NCI-H1105 (cell line): ENCODE data around the gene PYROXD2.

Source experiments
- DNase-seq: peaks from one replicate; lab custom pipeline; 2025; lab: John Stamatoyannopoulos, UW

PYROXD2 gene

DNA sequence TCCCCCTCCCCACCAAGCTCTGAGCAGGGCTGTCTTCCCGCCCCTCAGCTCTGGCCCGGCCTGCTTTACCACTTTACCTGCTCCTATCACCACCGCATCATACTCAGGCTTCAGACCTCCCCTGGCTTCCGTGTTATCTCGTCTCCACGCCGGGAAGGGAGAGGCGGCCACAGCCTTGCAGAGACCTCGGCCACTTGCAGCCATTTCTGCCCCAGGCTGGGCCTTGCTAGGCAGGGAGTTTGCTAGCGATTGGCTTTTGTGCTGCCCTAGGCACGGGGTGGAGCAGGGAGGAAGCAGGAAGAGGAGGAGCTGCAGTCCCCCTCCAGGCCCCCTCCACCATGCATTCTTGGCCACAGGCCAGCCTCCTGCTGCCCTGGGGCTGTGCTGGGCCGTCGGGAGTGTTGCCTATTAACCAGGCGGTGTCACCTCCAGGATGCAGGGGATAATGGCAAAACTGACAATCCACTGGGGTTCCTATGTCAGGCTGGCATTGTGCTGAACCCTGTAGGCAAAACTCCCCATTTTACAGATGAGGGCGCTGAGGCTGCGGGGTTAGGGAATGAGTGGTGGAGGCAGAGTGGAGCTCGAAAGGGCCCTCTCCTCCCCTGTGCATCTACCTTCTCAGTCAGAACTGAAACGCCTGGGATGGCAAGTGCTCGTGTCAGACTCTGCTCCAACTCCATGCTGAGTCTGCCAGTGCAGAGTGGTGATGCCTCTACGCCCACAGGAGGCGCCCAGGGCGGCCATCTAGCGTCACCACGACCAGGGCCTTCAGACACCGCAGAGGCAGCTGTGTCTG is at the start of gene PYROXD2:
PYROXD2 (minus strand) TSS at position 251 of the 799 bp plus-strand sequence; CDS start at position 204, 47 bp downstream.
- peak; percentile 80 for DNase-seq

DNA sequence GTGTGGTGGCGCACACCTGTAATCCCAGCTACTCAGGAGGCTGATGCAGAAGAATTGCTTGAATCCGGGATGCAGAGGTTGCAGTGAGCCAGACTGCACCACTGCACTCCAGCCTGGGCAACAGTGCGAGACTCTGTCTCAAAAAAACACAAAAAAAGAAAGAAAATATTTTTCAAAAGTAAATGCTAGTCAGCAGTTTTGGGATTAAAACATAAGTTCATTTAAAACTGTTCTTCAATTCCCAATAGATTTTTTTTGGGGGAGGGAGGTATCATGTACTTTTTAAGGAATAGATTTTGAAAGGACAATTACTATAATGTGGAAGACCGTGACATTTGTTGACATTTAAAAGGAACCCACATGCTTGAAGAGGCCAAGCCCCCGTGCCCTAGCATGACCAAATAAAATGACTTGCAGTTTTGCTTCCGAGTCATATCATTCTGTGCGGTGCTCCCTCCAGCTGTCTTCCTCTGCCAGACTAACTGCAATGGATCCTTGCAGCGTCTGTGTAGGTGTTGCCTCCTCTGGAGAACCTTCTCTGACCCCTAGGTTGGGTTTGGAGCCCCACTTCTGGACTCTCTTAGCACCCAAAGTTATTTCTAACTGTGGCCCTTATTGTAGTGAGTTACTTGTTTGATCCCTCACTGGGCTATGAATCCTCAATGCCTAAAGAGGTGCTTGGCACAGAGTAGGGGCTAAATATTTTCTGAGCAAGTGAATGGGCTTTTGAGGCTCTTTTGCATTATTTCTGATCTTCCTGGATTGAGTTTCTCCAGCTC is 49.2 kb upstream of the PYROXD2 start:
- no peak for DNase-seq

- DNase-seq, result no peak
Measured at GRCh38 chr10:98463016-98463415, 48.0 kb upstream of the PYROXD2 start.

GRCh38 chr10:98461500-98461842 is 46.5 kb upstream of the PYROXD2 start:
- DNase-seq, result no peak

DNA sequence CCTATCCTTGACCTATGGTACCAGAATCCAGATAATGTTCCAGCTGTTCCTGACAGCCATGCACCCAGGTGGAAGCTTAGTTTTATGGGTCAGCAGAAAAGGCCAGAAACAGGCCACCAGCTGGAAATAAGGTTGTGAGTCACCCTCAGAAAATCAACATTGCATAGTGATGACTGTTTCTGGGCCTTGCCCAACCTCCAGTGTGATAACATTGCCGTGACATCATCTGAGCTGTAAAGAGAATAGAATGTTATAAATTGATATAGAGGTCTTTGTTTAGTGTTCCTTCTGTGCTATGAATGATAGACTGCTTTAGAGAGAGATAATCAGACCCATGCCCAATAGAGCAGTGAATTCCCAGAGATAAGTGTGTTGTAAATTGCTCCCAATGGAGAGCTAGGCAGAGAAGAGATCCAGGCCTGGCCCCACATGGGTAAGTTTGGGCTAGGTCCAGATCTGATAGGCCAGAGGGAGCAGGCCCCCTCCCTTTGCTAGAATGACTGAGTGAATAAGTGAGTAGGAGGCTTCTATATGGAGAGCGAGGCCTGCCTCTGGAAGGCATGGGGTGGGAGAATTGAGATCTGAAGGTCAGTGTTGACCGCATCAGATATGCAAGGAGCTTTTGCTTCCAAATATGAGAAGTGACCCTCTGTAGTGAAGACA is 46.0 kb upstream of the PYROXD2 start:
- no peak for DNase-seq

DNA sequence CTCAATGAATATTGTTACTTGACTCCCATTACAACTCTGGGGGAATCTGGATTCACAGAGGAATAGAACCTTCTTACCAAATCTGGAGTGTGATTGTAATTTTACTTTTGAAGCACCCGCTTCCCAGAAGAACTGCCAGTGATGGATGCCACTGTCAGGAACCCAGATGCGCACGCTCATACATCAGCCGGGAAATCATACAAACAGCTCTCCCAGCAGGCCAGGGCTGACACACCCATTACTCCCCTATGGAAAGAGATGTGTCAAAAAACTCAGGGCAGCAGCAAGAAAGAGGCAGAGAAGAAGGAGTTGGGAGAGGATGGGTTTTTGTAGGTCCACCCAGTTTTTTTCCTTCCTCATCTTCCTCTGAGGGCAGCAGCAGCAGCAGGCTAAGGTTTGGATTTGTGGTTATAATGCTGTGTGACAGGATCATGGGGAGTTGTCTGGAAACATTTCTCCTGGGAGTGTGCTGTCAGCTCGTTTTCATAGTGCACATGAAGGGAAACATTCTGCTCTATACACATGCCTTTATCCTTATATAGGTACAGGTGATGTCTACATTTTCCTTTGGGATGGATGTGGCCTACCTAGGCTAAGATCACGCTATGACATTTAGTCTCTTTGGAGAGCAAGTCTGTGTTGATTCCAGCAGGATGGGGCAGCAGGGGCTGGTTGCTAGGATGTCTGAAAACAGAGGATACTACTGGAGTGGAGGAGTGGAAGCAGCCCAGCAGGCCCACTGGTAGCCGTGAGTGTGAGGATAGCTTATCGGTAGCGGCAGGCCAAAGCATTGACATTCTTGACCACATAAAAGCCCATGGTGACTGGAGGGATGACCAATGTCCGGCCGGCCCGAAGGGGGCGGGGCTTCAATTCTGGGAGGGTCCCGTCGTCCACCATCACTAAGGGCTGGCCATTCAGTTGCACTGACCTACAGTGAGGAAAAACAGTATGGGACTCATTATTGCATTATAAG is 44.1 kb upstream of the PYROXD2 start:
- DNase-seq, result no peak

DNA sequence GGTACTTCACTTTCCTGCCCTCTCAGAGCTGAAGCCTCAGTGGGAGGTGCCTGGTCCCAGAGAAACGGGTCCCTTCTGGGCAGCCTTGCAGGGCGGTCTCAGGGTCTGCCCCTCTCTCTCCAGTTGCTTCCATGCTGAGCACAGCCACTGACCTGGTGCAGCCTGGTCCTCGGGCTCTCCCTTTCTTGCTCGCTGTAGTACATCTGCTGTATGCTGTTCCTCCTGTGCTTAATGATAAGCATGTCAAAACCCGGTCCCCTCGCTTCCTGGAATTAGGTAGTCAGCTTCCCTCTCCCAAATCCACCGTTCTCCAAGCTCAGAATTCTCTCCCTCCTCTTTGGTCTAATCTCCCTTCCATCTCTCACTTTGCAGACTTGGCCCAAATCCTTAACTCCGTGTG is 42.7 kb upstream of the PYROXD2 start:
- DNase-seq, result no peak

DNA sequence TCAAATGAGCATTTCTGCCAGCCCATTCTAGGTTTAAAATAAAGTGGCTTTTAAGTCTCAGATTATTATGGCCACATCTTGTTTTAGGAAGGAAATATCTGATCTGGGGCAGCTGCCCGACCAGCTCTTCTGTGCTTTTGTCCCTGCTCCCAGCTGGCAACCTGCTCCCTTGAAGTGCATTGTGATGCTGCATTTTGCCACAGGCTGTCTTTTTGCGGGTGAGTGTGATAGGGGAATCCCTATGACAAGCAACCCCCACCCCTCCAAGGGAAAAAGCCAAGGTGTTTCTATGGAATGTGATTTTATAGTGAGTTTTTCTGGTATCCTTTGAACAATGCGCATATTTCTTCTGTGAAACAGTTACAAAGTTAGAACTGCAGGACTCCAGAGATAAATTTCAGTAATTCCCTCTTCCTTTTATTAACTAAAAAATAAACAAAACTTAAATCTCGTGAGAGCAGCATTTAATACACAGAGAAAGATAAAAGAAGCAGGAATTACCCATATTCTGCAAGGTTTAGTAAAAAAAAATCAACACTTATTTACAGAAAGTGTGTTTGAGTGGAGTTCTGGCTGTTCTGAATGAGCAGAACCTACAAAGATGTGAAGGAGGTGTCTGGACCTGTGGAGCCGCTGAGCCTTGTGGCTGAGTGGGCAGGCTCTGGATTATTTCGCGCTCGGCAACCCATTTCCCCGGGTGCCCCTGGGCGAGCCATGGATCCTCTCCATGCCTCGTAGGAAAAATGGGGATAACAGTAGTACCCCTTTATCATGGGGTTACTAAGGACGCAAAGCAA is 41.9 kb upstream of the PYROXD2 start:
- no peak for DNase-seq

DNA sequence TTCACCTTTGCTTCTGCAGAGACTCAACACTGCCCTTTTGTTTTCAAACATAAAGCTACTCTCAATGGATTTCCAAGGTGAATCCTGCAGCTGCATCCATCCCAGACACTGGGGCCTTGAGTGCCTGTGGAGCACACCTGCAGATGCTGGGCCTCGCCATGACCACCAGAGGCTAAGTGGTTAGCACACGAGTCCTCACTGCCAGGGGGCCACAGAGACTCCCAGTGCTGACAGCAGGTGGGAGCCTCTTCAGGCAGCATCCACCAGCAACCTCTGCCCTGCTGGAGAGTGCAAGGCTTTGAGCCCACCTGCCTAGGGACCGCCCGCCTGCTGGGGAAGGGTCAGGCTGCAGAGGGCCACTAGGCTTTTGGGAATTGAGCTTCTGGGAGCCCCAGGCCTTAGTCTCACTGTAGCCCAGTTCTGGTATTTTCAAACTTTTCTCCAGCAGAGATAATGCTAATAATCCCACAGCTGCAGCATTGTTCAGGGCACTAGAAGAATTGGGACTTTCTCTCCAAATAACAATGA is 41.1 kb upstream of the PYROXD2 start:
- no peak for DNase-seq

DNA sequence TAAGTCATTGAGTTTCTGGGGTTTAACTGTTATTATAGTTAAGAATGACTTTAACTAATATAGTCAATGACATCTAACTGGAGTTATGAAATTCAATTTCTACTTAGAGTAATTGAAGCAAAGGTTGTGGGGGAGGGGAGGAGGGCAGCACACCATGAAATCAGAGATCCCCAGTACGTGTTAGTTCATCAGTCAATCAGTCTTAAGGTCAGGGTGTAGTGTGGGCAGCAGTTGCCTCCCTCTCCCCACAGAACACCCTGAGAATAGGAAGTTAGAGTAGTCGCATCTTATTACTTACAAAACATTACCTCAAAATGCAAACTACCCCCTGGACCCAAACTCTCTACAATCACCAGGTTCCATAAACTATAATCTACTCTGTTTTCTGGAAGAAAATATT is 38.7 kb upstream of the PYROXD2 start:
- no peak for DNase-seq

- DNase-seq, result no peak
Measured at GRCh38 chr10:98450618-98451017, 35.6 kb upstream of the PYROXD2 start.

GRCh38 chr10:98449287-98449686 is 34.3 kb upstream of the PYROXD2 start:
- no peak for DNase-seq

DNA sequence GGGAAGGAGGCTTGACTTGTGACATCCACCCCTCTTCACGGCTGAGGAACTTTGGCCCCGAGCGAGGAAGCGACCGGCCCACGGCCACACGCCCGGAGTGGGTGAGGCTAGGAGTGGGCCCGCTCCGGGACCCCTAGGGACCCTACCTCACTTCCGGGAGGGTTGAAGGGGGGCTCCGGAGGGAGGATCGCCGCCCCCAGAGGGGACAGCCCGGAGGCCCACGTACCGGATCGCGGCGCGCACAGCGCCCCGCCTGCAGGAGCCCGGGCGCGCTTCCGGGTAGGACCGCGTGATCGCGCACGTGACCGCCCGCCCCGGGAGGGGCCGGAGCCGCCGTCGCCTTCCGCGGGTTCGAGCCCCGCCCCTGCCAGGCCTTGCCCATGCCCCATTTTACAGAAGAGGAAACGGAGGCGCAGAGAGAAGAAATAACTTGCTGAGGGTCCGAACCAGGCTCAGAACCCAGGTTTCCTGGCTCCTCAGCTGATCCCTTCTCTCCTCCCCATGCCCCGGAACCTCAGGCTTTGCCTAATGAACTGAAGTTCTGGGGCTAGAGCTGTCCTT is 31.8 kb upstream of the PYROXD2 start, which contains the start of gene HPS1:
HPS1 (minus strand) TSS at position 275 of the 561 bp plus-strand sequence. CDS start 3,695 bp downstream, outside the sequence.
- DNase-seq, result peak; percentile 23

GRCh38 chr10:98446151-98446660 is 31.2 kb upstream of the PYROXD2 start:
- DNase-seq, result no peak

DNA sequence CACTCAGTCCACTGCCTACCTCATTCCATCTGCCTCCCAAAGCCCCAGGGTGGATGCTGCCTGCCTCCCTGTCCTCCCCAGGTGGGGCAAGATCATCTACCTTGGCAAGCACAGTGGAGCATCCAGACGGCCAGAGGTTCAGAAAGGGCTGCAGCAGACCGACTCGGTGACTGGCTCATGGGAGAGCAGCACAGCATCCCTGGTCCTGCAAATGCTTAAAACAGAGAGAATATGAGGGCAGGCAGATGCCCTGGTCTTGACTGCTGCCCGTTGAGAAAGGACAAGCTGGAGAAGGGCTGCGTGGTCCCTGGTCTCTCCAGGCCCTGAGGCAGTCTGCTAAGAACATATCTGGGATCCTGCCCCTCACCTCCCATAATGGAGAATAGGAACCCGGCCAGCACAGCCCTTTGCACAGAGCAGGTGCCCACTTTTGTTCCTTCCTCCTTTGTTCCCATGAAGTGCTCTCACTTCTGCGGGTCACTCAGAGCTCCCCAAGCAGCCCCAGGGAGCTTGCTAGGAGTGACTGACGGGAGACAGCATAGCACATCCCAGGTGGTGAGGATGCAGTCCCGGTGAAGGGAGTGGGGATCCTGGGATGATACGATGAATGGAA is 30.3 kb upstream of the PYROXD2 start:
- no peak for DNase-seq

- DNase-seq, result no peak
Measured at GRCh38 chr10:98444314-98445006, 29.5 kb upstream of the PYROXD2 start.

- no peak for DNase-seq
Measured at GRCh38 chr10:98438715-98439114, 23.7 kb upstream of the PYROXD2 start.

DNA sequence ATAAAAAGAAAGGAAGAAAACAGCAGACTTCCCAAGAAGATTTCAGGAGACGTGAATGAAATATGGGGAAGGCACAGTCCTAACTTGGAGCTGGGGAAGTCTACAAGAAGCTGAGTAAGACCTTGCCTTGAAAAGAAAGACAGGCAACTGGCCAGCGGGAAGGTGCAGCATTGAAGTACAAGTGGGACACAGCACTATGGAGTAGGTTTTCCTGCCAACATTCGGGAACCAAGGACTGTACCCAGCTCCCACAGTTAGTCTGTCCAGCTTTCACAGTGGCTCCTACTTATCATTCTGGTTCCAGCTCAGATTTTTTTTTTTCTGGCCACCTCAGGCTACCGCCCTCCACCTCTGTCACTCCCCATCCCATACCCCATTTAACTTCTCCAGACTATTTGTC is 21.7 kb upstream of the PYROXD2 start:
- DNase-seq, result no peak

- DNase-seq, result no peak
Measured at GRCh38 chr10:98435178-98435577, 20.2 kb upstream of the PYROXD2 start.
